ENCODE measurements around the gene CCDC17. TPM values are rescaled to one million over a fixed set of nuclear protein-coding genes. Genes with fewer than 3 reads are reported as not detected.

Gene CCDC17
- total RNA-seq, 2 donors from 2014 or later: 3.6 to 7.3 TPM

GRCh38 chr1:45654540-45655280, 30.9 kb upstream of the CCDC17 start:
- intact Hi-C loops (cut with DNase I): no loop called here
- Histone ChIP-seq H3K27ac (no peak overlapping the region), H3K4me3 (no peak overlapping the region), H3K36me3 (replicated peaks in 1 of 2; ENCODE audit: insufficient read depth in 1 of 2, low read depth in 2 of 2) (peaks cover 19 to 54% of the 10 kb centered on the region in 2 donors), H3K9me3 (no peaks in the 10 kb centered on the region), H3K27me3 (no peaks in the 10 kb centered on the region), H3K4me1 (no peaks in the 10 kb centered on the region)
- no peak for TF ChIP-seq CTCF (IDR thresholded peaks at IDR 0.05)
- no peak for TF ChIP-seq POLR2A (IDR thresholded peaks at IDR 0.05)
- DNase-seq (no peak), ATAC-seq (no peak)
- WGBS, 2 donors: 88 to 92% methylated on average over 12 of the region's 12 CpGs

GRCh38 chr1:45647248-45648021, 23.6 kb upstream of the CCDC17 start:
- intact Hi-C loops (cut with DNase I): no loop called here
- no peaks in the 10 kb centered on the region for H3K9me3 ChIP-seq
- no peaks in the 10 kb centered on the region for H3K27me3 ChIP-seq
- TF ChIP-seq CTCF (IDR thresholded peaks at IDR 0.05) (no peak), POLR2A (IDR thresholded peaks at IDR 0.05) (no peak)
- no peak overlapping the region for H3K4me3 ChIP-seq
- ATAC-seq (peak; percentile 38), DNase-seq (peak in 2 of 4 donors; percentile 19 to 54)
- peaks cover 11 to 18% of the 10 kb centered on the region in 2 donors for H3K36me3 ChIP-seq (replicated peaks in 1 of 2; ENCODE audit: insufficient read depth in 1 of 2, low read depth in 2 of 2)
- peak overlapping the region in 2 of 4 donors; percentile 63 to 69 for H3K27ac ChIP-seq
- peaks cover 22% of the 10 kb centered on the region for H3K4me1 ChIP-seq
- WGBS, 2 donors: 64 to 77% methylated on average over 9 of the region's 9 CpGs

- DNase-seq (no peak), ATAC-seq (no peak)
- H3K27ac ChIP-seq: peak overlapping the region in 3 of 4 donors; percentile 56 to 81 (median 57)
These were observed 20.8 kb upstream of the CCDC17 start for GRCh38 chr1:45644661-45645060.

GRCh38 chr1:45643978-45644377, 20.1 kb upstream of the CCDC17 start:
- Histone ChIP-seq H3K9me3 (no peaks in the 10 kb centered on the region), H3K27ac (peak overlapping the region; percentile 51 to 84 (median 69)), H3K4me1 (peaks cover 22% of the 10 kb centered on the region), H3K4me3 (no peak overlapping the region), H3K27me3 (no peaks in the 10 kb centered on the region), H3K36me3 (replicated peaks in 1 of 2; ENCODE audit: insufficient read depth in 1 of 2, low read depth in 2 of 2) (peaks cover 12 to 16% of the 10 kb centered on the region in 2 donors)
- peak in 2 of 4 donors; percentile 37 to 55 for DNase-seq
- intact Hi-C loops (cut with DNase I): no loop called here
- ATAC-seq: peak; percentile 90
- TF ChIP-seq CTCF (IDR thresholded peaks at IDR 0.05): peak in 5 of 7 experiments; percentile 15 to 45 (median 36)
- peak in 1 of 3 donors; percentile 34 for TF ChIP-seq POLR2A (IDR thresholded peaks at IDR 0.05)

More at GRCh38 chr1:45644661-45645060, 20.8 kb upstream of the CCDC17 start:
- H3K36me3 ChIP-seq (replicated peaks in 1 of 2; ENCODE audit: insufficient read depth in 1 of 2, low read depth in 2 of 2): peaks cover 8 to 12% of the 10 kb centered on the region in 2 donors
- TF ChIP-seq CTCF (IDR thresholded peaks at IDR 0.05) (no peak), POLR2A (IDR thresholded peaks at IDR 0.05) (no peak)
- H3K4me3 ChIP-seq: no peak overlapping the region
- no peaks in the 10 kb centered on the region for H3K9me3 ChIP-seq
- intact Hi-C loops (cut with DNase I): no loop called here
- no peaks in the 10 kb centered on the region for H3K27me3 ChIP-seq
- peaks cover 22% of the 10 kb centered on the region for H3K4me1 ChIP-seq
- 74 to 75% methylated on average over 2 of the region's 2 CpGs for WGBS, 2 donors
